Nephron (organoid): ENCODE data around the gene PSMD10.

ENCODE experiments used
- H3K27ac Mint-ChIP-seq, 3 experiments: 2 replicates each; pipeline ENCODE4 v1.8.0; 2020; ENCODE audit warnings: mixed read lengths in 3 of 3, mild to moderate bottlenecking in 2 of 3, moderate library complexity in 1 of 3
- H3K27me3 Mint-ChIP-seq: 2 replicates; pipeline ENCODE4 v1.8.0; 2021; ENCODE audit warnings: low read depth, mild to moderate bottlenecking, moderate library complexity, mixed read lengths
- H3K36me3 Mint-ChIP-seq: 2 replicates; pipeline ENCODE4 v1.8.0; 2020; ENCODE audit warnings: low read depth, mixed read lengths
- H3K4me1 Mint-ChIP-seq: 2 replicates; pipeline ENCODE4 v1.8.0; 2020; ENCODE audit warnings: mixed read lengths
- H3K4me3 Mint-ChIP-seq, 3 experiments: 2 replicates each; pipeline ENCODE4 v1.8.0; 2020; ENCODE audit warnings: mild to moderate bottlenecking in 3 of 3, mixed read lengths in 3 of 3, moderate library complexity in 2 of 3
- H3K9me3 Mint-ChIP-seq: 2 replicates; pipeline ENCODE4 v1.8.0; 2020; ENCODE audit warnings: mixed read lengths
- CTCF ChIP-seq, 3 experiments: fragments of 200-600 bp; sonication (generic); IDR thresholded peaks; one replicate each; pipeline ENCODE4 v1.5.0; 2021; ENCODE audit warnings: antibody characterized with exemption in 3 of 3; ENCODE audit not compliant: unreplicated experiment in 3 of 3

PSMD10 gene

GRCh38 chrX:108131471-108131870, 40.1 kb upstream of the PSMD10 start:
- Mint-ChIP-seq H3K27ac (no peak overlapping the region), H3K36me3 (peaks cover 56% of the 10 kb centered on the region), H3K27me3 (no peaks in the 10 kb centered on the region), H3K4me3 (no peak overlapping the region), H3K9me3 (no peaks in the 10 kb centered on the region), H3K4me1 (peaks cover 7% of the 10 kb centered on the region)
- no peak for TF ChIP-seq CTCF (IDR thresholded peaks at IDR 0.05; ENCODE audit: unreplicated experiment in 3 of 3)

- no peak for TF ChIP-seq CTCF (IDR thresholded peaks at IDR 0.05; ENCODE audit: unreplicated experiment in 3 of 3)
- Mint-ChIP-seq H3K36me3 (peaks cover 56% of the 10 kb centered on the region), H3K4me3 (no peak overlapping the region), H3K27ac (no peak overlapping the region), H3K9me3 (no peaks in the 10 kb centered on the region), H3K27me3 (no peaks in the 10 kb centered on the region), H3K4me1 (peaks cover 7% of the 10 kb centered on the region)
Measured at GRCh38 chrX:108130889-108131288, 39.5 kb upstream of the PSMD10 start.

- Mint-ChIP-seq H3K27me3 (peaks cover 3% of the 10 kb centered on the region), H3K27ac (peak overlapping the region in 1 of 3 experiments; percentile 30), H3K9me3 (no peaks in the 10 kb centered on the region), H3K4me1 (peaks cover 13% of the 10 kb centered on the region), H3K4me3 (no peak overlapping the region), H3K36me3 (peaks cover 40% of the 10 kb centered on the region)
- no peak for TF ChIP-seq CTCF (IDR thresholded peaks at IDR 0.05; ENCODE audit: unreplicated experiment in 3 of 3)
Measured at GRCh38 chrX:108127152-108127551, 35.8 kb upstream of the PSMD10 start.

GRCh38 chrX:108126661-108127060, 35.3 kb upstream of the PSMD10 start:
- Mint-ChIP-seq H3K27me3 (peaks cover 3% of the 10 kb centered on the region), H3K4me3 (no peak overlapping the region), H3K4me1 (peaks cover 15% of the 10 kb centered on the region), H3K27ac (peak overlapping the region in 2 of 3 experiments; percentile 30 to 58), H3K9me3 (no peaks in the 10 kb centered on the region), H3K36me3 (peaks cover 36% of the 10 kb centered on the region)
- TF ChIP-seq CTCF (IDR thresholded peaks at IDR 0.05; ENCODE audit: unreplicated experiment in 3 of 3): no peak

GRCh38 chrX:108123591-108124366, 32.4 kb upstream of the PSMD10 start:
- no peak for TF ChIP-seq CTCF (IDR thresholded peaks at IDR 0.05; ENCODE audit: unreplicated experiment in 3 of 3)
- Mint-ChIP-seq H3K9me3 (no peaks in the 10 kb centered on the region), H3K27ac (no peak overlapping the region), H3K4me1 (peaks cover 27% of the 10 kb centered on the region), H3K36me3 (peaks cover 15% of the 10 kb centered on the region), H3K27me3 (peaks cover 3% of the 10 kb centered on the region), H3K4me3 (no peak overlapping the region)

GRCh38 chrX:108122748-108123147, 31.4 kb upstream of the PSMD10 start:
- no peak for TF ChIP-seq CTCF (IDR thresholded peaks at IDR 0.05; ENCODE audit: unreplicated experiment in 3 of 3)
- H3K27me3 Mint-ChIP-seq: peaks cover 3% of the 10 kb centered on the region
- peaks cover 36% of the 10 kb centered on the region for H3K4me1 Mint-ChIP-seq
- peak overlapping the region; percentile 11 to 62 (median 37) for H3K27ac Mint-ChIP-seq
- H3K4me3 Mint-ChIP-seq: no peak overlapping the region
- no peaks in the 10 kb centered on the region for H3K9me3 Mint-ChIP-seq
- peaks cover 11% of the 10 kb centered on the region for H3K36me3 Mint-ChIP-seq
